Subcutaneous abdominal adipose tissue (tissue), 5 donors: ENCODE data around the gene ACAP2.
"Not testable (repeated sequence)": the region's sequence is repeated elsewhere in the genome, so short reads cannot be mapped to it uniquely, and the experiment has no call there.

Experiments
- H3K27ac ChIP-seq: one replicate; pipeline ENCODE4 v1.7.0; 2013; ENCODE audit warnings: low read depth, mild to moderate bottlenecking, inconsistent platforms, low read length, moderate library complexity
- H3K27me3 ChIP-seq, 5 donors: one replicate each; pipeline ENCODE4 v1.7.0; 2013; ENCODE audit warnings: low read length in 5 of 5, inconsistent platforms in 1 of 5; ENCODE audit not compliant: control insufficient read depth in 5 of 5, insufficient read depth in 4 of 5
- H3K36me3 ChIP-seq, 5 donors: one replicate each; pipeline ENCODE4 v1.7.0; 2013; ENCODE audit warnings: low read length in 5 of 5; ENCODE audit not compliant: control insufficient read depth in 5 of 5, insufficient read depth in 5 of 5
- H3K4me1 ChIP-seq, 5 donors: one replicate each; pipeline ENCODE4 v1.7.0; 2013; ENCODE audit warnings: low read length in 5 of 5, mild to moderate bottlenecking in 3 of 5, moderate library complexity in 1 of 5; ENCODE audit not compliant: control insufficient read depth in 5 of 5, insufficient read depth in 5 of 5
- H3K4me3 ChIP-seq, 5 donors: one replicate each; pipeline ENCODE4 v1.7.0; 2013; ENCODE audit warnings: low read length in 5 of 5, low read depth in 1 of 5
- H3K9ac ChIP-seq, 5 donors: one replicate each; pipeline ENCODE4 v1.7.0; 2013; ENCODE audit warnings: low read length in 5 of 5, mild to moderate bottlenecking in 4 of 5, moderate library complexity in 3 of 5
- H3K9me3 ChIP-seq, 5 donors: one replicate each; pipeline ENCODE4 v1.7.0; 2013; ENCODE audit warnings: low read length in 5 of 5; ENCODE audit not compliant: control insufficient read depth in 5 of 5
- donor health status: healthy.
- donor health status: healthy.
- donor health status: healthy.
- donor health status: healthy.
- donor health status: healthy.

Gene ACAP2

DNA sequence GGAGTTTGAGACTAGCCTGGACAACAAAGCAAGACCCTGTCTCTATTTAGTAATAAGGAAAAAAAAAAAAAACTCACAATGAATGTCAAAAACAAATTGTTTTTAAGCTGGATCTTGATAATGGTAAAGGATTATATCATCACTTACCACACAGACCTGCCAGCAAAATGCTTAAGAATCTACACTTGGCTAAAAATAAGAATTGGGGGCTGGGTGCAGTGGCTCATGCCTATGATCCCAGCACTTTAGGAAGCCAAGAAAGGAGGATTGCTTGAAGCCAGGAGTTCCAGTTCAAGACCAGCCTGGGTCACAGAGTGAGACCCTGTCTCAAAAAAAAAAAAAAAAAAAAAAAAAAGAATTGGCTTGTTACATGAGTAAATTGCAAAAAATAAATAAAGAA, 31.0 kb downstream of the ACAP2 start:
- H3K9me3 ChIP-seq: peaks cover 0 to 3% (median 0%) of the 10 kb centered on the region in 5 donors
- H3K36me3 ChIP-seq: peaks cover 0 to 5% (median 0%) of the 10 kb centered on the region in 5 donors
- H3K9ac ChIP-seq: no peak overlapping the region
- no peak overlapping the region for H3K27ac ChIP-seq
- no peaks in the 10 kb centered on the region for H3K4me1 ChIP-seq
- H3K27me3 ChIP-seq: no peaks in the 10 kb centered on the region
- no peak overlapping the region for H3K4me3 ChIP-seq

DNA sequence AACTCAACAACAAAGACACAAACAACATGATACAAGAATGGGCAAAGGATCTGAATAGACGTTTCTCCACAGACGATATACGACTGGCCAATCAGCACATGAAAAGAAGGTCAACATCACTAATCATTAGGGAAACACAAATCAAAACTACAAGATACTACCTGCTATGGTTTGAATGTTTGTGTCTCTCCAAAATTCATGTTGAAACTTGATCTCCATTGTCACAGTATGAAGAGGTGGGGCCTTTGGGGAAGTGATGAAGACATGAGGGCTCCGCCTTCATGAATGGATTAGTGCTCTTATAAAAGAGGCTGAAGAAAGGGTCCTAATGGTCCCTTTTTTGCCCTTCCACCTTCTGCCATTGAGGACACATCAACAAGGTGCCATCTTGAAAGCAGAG, 32.3 kb downstream of the ACAP2 start:
- peaks cover 0 to 5% (median 0%) of the 10 kb centered on the region in 5 donors for H3K36me3 ChIP-seq
- no peaks in the 10 kb centered on the region for H3K27me3 ChIP-seq
- no peak overlapping the region for H3K9ac ChIP-seq
- H3K9me3 ChIP-seq: peaks cover 0 to 3% (median 0%) of the 10 kb centered on the region in 5 donors
- no peak overlapping the region for H3K27ac ChIP-seq
- peaks cover 0 to 4% (median 0%) of the 10 kb centered on the region in 5 donors for H3K4me1 ChIP-seq
- no peak overlapping the region for H3K4me3 ChIP-seq

GRCh38 chr3:195407531-195408409, 35.0 kb downstream of the ACAP2 start:
- no peak overlapping the region for H3K9ac ChIP-seq
- H3K9me3 ChIP-seq: peaks cover 0 to 3% (median 0%) of the 10 kb centered on the region in 5 donors
- no peaks in the 10 kb centered on the region for H3K27me3 ChIP-seq
- no peak overlapping the region for H3K4me3 ChIP-seq
- peaks cover 0 to 5% (median 0%) of the 10 kb centered on the region in 5 donors for H3K4me1 ChIP-seq
- H3K36me3 ChIP-seq: peaks cover 0 to 5% (median 0%) of the 10 kb centered on the region in 5 donors
- no peak overlapping the region for H3K27ac ChIP-seq

DNA sequence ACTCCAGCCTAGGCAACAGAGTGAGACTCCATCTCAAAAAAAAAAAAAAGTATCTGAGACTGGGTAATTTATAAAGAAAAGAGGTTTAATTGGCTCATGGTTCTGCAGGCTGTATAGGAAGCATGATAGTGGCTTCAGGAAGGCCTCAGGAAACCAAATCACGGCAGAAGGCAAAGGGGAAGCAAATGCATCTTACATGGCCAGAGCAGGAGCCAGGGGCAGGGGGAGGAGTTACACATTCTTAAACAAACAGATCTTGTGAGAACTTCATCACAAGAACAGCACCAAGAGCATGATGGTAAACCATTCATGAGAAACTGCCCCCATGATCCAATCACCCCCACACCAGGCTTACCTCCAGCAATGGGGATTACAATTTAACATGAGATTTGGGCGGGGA, 37.2 kb downstream of the ACAP2 start:
- Histone ChIP-seq H3K27ac (no peak overlapping the region), H3K27me3 (no peaks in the 10 kb centered on the region), H3K36me3 (peaks cover 0 to 5% (median 0%) of the 10 kb centered on the region in 5 donors), H3K9ac (no peak overlapping the region), H3K4me1 (peaks cover 0 to 5% (median 0%) of the 10 kb centered on the region in 5 donors), H3K9me3 (peaks cover 0 to 3% (median 0%) of the 10 kb centered on the region in 5 donors), H3K4me3 (no peak overlapping the region)

- Histone ChIP-seq H3K9me3 (peaks cover 0 to 3% (median 0%) of the 10 kb centered on the region in 5 donors), H3K9ac (no peak overlapping the region), H3K4me1 (peaks cover 0 to 5% (median 0%) of the 10 kb centered on the region in 5 donors), H3K27ac (no peak overlapping the region), H3K27me3 (no peaks in the 10 kb centered on the region), H3K36me3 (no peaks in the 10 kb centered on the region), H3K4me3 (no peak overlapping the region)
These were observed 38.9 kb downstream of the ACAP2 start for GRCh38 chr3:195403841-195404408.

GRCh38 chr3:195403244-195403643, 39.6 kb downstream of the ACAP2 start:
- H3K9me3 ChIP-seq: peaks cover 0 to 3% (median 0%) of the 10 kb centered on the region in 5 donors
- no peak overlapping the region for H3K9ac ChIP-seq
- peaks cover 0 to 5% (median 0%) of the 10 kb centered on the region in 5 donors for H3K4me1 ChIP-seq
- H3K4me3 ChIP-seq: no peak overlapping the region
- H3K36me3 ChIP-seq: no peaks in the 10 kb centered on the region
- no peak overlapping the region for H3K27ac ChIP-seq
- no peaks in the 10 kb centered on the region for H3K27me3 ChIP-seq

- Histone ChIP-seq H3K27ac (no peak overlapping the region), H3K4me1 (peaks cover 0 to 9% (median 5%) of the 10 kb centered on the region in 5 donors), H3K36me3 (no peaks in the 10 kb centered on the region), H3K9ac (no peak overlapping the region), H3K4me3 (no peak overlapping the region), H3K9me3 (no peaks in the 10 kb centered on the region), H3K27me3 (no peaks in the 10 kb centered on the region)
These were observed 40.9 kb downstream of the ACAP2 start for GRCh38 chr3:195401943-195402342.

DNA sequence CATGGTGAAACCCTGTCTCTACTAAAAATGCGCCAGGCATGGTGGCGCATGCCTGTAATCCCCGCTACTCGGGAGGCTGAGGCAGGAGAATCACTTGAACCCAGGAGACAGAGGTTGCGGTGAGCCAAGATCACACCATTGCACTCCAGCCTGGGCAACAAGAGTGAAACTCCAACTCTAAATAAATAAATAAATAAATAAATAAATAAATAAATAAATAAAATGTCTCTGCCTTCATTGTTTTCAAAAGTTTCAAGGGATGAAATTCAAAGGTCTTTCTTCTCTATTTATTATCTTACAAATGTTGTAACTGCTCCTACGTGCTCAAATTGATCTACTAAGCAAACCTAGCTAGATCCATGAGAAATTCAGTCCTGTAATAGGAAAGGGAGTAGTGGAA, 44.4 kb downstream of the ACAP2 start:
- not testable (repeated sequence) for H3K4me3 ChIP-seq, H3K9me3 ChIP-seq, H3K9ac ChIP-seq, H3K27me3 ChIP-seq, H3K27ac ChIP-seq, H3K36me3 ChIP-seq
- H3K4me1 ChIP-seq: peaks cover 0 to 33% (median 10%) of the 10 kb centered on the region in 5 donors

DNA sequence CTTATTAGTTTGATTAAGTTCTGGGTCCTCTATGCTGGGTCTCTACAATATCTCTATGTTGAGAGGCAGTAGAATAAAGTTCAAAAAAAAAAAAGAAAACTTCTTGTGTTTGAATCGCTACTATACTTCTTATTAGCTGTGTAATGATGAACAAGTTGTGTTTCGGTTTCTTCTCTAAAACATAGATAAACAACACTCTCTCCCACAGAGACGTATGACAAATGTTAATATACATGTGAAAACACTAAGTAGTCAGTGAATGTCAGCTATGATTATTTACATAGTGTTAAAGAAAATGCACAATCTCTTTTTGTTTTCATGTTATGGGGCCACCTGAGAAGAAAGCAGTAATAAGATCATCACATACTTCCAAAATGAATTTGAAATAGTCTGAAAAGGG, 45.3 kb downstream of the ACAP2 start:
- H3K4me1 ChIP-seq: peaks cover 0 to 33% (median 10%) of the 10 kb centered on the region in 5 donors

DNA sequence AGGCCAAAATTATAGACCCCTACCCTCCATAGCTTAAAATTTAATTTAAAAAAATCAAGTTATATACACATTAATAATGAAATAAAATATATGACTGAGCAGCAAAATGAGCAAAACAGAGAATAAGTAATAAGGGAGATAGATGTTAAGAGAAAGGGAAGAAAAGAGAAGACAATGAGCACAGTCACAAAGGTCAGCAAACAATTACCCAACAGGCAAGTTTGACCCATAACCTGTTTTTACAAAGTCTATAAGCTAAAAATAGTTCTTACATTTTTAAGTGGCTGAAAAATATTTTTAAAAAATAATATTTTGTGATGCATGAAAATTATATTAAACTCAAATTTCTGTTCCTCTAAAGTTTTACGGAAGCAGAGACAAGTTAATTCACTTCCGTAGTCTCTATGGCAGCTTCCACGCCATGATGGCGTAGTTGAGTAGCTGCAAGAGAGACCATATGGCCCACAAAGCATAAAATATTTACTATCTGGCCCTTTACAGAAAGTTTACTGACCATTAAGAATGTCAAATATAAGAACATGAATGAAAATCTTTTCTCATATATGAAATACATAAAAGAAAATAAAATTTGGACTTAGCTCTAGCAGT, 47.5 kb downstream of the ACAP2 start:
- peaks cover 0 to 33% (median 10%) of the 10 kb centered on the region in 5 donors for H3K4me1 ChIP-seq
- peaks cover 0 to 2% (median 0%) of the 10 kb centered on the region in 5 donors for H3K36me3 ChIP-seq
- H3K27ac ChIP-seq: no peak overlapping the region
- H3K9ac ChIP-seq: no peak overlapping the region
- H3K4me3 ChIP-seq: no peak overlapping the region
- no peaks in the 10 kb centered on the region for H3K9me3 ChIP-seq
- no peaks in the 10 kb centered on the region for H3K27me3 ChIP-seq

More for the DNA sequence above, 45.3 kb downstream of the ACAP2 start:
- H3K9me3 ChIP-seq: no peaks in the 10 kb centered on the region
- H3K36me3 ChIP-seq: no peaks in the 10 kb centered on the region
- no peak overlapping the region for H3K27ac ChIP-seq
- no peaks in the 10 kb centered on the region for H3K27me3 ChIP-seq
- H3K4me3 ChIP-seq: no peak overlapping the region
- no peak overlapping the region for H3K9ac ChIP-seq
